Activated CD8-positive, alpha-beta memory T cell treated with anti-CD3 and anti-CD28 coated beads for 1 hour (primary cell): ENCODE data around the gene ZNF367.

Experiments
- DNase-seq, 2 donors: peaks; one replicate each; pipeline ENCODE4 v3.0.0-alpha.2; 2020; ENCODE audit warnings: low read depth in 1 of 2; ENCODE audit errors: extremely low read depth in 1 of 2

Gene ZNF367

GRCh38 chr9:96418083-96418919 lies at the start of gene ZNF367:
Gene ZNF367, minus strand, starts transcription at chr9:96418370. Its CDS starts 338 bp downstream, at chr9:96418032.
- peak; percentile 73 to 85 for DNase-seq

GRCh38 chr9:96467784-96468183 lies 49.6 kb upstream of the ZNF367 start:
- no peak for DNase-seq

- no peak for DNase-seq
Measured at GRCh38 chr9:96464426-96464825, 46.3 kb upstream of the ZNF367 start.

- DNase-seq = no peak
Measured at GRCh38 chr9:96462541-96462940, 44.4 kb upstream of the ZNF367 start.

GRCh38 chr9:96461336-96461735 lies 43.2 kb upstream of the ZNF367 start:
- no peak for DNase-seq

- no peak for DNase-seq
Measured at GRCh38 chr9:96460882-96461281, 42.7 kb upstream of the ZNF367 start.

- DNase-seq = no peak
Measured at GRCh38 chr9:96460470-96460869, 42.3 kb upstream of the ZNF367 start.

GRCh38 chr9:96459268-96460007 lies 41.3 kb upstream of the ZNF367 start:
- DNase-seq = no peak

GRCh38 chr9:96458226-96458625 lies 40.1 kb upstream of the ZNF367 start:
- no peak for DNase-seq

- no peak for DNase-seq
Measured at GRCh38 chr9:96457266-96457665, 39.1 kb upstream of the ZNF367 start.

- no peak for DNase-seq
Measured at GRCh38 chr9:96453625-96454024, 35.5 kb upstream of the ZNF367 start.

- peak in 1 of 2 donors; percentile 12 for DNase-seq
Measured at GRCh38 chr9:96450613-96451528, 32.7 kb upstream of the ZNF367 start.

GRCh38 chr9:96449845-96450612 lies 31.9 kb upstream of the ZNF367 start, which contains the start of gene HABP4:
Gene HABP4, plus strand, starts transcription at chr9:96450169. Its CDS starts 111 bp downstream, at chr9:96450280.
- DNase-seq = peak; percentile 87 to 96

- no peak for DNase-seq
Measured at GRCh38 chr9:96449523-96449844, 31.3 kb upstream of the ZNF367 start.

- DNase-seq = no peak
Measured at GRCh38 chr9:96448546-96449170, 30.5 kb upstream of the ZNF367 start.

- DNase-seq = no peak
Measured at GRCh38 chr9:96447406-96447805, 29.2 kb upstream of the ZNF367 start.

- no peak for DNase-seq
Measured at GRCh38 chr9:96442491-96442890, 24.3 kb upstream of the ZNF367 start.

- DNase-seq = no peak
Measured at GRCh38 chr9:96441798-96442445, 23.8 kb upstream of the ZNF367 start.

GRCh38 chr9:96440671-96441199 lies 22.6 kb upstream of the ZNF367 start:
- DNase-seq = no peak
